NB4 (cell line): ENCODE data around the gene FMN1.

Experiments
- POLR2A ChIP-seq: IDR thresholded peaks from 2 replicates; pipeline ENCODE4 v1.6.1; 2011; ENCODE audit warnings: mild to moderate bottlenecking; ENCODE audit not compliant: insufficient read length; ENCODE audit errors: extremely low read depth
- TF ChIP-seq, protein P1 (sequence below): IDR thresholded peaks from one replicate; pipeline ENCODE4 v1.5.1; 2012; ENCODE audit warnings: low read depth, low read length

DNA sequence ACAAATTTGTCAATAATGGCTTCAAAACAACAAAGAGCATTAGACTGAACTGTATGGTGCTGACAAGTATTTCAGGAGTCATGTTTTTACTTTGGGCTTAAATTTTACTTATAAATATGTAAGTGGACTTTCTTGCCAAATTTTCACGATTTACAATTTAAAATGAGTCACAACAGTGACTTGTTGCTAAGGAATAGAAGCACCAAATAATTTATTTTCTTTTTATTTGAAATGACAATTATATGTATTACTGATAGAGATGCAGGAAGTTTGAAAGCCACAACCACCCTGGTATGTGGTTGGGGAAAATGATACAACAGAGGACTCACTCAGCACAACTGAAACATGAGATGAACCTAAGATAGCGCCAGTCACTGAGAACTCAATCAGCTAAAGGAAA lies 90.3 kb downstream of the FMN1 start:
- TF ChIP-seq, protein P1, sequence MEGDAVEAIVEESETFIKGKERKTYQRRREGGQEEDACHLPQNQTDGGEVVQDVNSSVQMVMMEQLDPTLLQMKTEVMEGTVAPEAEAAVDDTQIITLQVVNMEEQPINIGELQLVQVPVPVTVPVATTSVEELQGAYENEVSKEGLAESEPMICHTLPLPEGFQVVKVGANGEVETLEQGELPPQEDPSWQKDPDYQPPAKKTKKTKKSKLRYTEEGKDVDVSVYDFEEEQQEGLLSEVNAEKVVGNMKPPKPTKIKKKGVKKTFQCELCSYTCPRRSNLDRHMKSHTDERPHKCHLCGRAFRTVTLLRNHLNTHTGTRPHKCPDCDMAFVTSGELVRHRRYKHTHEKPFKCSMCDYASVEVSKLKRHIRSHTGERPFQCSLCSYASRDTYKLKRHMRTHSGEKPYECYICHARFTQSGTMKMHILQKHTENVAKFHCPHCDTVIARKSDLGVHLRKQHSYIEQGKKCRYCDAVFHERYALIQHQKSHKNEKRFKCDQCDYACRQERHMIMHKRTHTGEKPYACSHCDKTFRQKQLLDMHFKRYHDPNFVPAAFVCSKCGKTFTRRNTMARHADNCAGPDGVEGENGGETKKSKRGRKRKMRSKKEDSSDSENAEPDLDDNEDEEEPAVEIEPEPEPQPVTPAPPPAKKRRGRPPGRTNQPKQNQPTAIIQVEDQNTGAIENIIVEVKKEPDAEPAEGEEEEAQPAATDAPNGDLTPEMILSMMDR, result no peak
- TF ChIP-seq POLR2A, result no peak
